ENCODE measurements around the gene CDPF1. TPM values are rescaled to one million over a fixed set of nuclear protein-coding genes. Genes with fewer than 3 reads are reported as not detected.
A peak's percentile ranks its signal among the peaks of the same experiment; 100 is the strongest.

Gene CDPF1
- total RNA-seq, 2 experiments from 2014 or later = 15.4 to 17.4 TPM

DNA sequence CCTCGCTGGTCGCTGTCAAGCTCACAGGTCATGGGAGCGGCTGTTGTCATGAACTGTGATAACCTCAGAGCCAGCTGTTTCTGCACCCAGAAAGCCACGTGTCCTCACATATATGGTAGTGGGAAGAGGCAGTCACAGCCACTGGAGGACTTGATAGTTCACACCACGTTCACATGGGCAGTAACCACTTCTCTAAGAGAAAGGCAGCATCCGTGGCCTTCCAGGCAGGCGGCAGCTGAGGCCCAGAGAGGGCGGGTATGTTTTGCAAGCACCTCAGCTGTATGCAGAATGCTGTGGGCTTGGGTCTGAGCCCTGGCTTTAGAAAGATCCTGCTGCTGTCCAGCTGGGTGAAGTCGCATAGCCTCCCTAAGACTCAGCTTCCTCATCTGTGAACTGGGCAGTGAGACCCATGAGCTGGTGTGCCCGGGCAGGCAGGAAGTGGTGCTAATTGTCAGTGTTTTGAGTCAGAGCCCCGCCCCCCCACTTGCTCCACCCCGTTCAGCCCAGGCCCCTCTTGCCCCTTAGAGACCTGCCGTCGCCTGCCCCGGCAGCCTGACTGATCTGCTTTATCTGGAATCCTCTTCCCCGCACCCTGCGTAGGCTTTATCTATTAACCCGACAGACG, 31.0 kb upstream of the CDPF1 start:
- H3K9me3 ChIP-seq (ENCODE audit: low read length) = no peaks in the 10 kb centered on the region
- peak; percentile 33 for DNase-seq (ENCODE audit: low spot score)
- no peaks in the 10 kb centered on the region for H3K79me2 ChIP-seq (ENCODE audit: insufficient read depth, low read depth, low read length)
- POLR2A ChIA-PET = interaction anchor here (0.5 to 0.6 kb wide), 2 partner anchors 69 to 81 kb away, joined by 3 to 4 read pairs; no protein-coding TSS in a partner anchor
- H2AFZ ChIP-seq (ENCODE audit: low read length) = peak overlapping the region; percentile 67; the same call in 1 of the 2 replicates
- no peak overlapping the region; the same call in 1 of the 2 replicates for H3K4me2 ChIP-seq (ENCODE audit: low read length)
- TF ChIP-seq, protein P1, sequence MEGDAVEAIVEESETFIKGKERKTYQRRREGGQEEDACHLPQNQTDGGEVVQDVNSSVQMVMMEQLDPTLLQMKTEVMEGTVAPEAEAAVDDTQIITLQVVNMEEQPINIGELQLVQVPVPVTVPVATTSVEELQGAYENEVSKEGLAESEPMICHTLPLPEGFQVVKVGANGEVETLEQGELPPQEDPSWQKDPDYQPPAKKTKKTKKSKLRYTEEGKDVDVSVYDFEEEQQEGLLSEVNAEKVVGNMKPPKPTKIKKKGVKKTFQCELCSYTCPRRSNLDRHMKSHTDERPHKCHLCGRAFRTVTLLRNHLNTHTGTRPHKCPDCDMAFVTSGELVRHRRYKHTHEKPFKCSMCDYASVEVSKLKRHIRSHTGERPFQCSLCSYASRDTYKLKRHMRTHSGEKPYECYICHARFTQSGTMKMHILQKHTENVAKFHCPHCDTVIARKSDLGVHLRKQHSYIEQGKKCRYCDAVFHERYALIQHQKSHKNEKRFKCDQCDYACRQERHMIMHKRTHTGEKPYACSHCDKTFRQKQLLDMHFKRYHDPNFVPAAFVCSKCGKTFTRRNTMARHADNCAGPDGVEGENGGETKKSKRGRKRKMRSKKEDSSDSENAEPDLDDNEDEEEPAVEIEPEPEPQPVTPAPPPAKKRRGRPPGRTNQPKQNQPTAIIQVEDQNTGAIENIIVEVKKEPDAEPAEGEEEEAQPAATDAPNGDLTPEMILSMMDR (conservative IDR thresholded peaks at IDR 0.05; ENCODE audit: low read length) = no peak
- no peak for TF ChIP-seq EZH2phosphoT487 (IDR thresholded peaks at IDR 0.05; ENCODE audit: borderline replicate concordance, low read depth, low read length)
- CTCF ChIA-PET (ENCODE audit: unreplicated experiment) = no interaction called here
- no peak overlapping the region for H3K27ac ChIP-seq (ENCODE audit: low read depth, low read length, poor library complexity, severe bottlenecking)
- H3K36me3 ChIP-seq (ENCODE audit: insufficient read depth, low read length) = no peaks in the 10 kb centered on the region
- H3K9me2 ChIP-seq (ENCODE audit: insufficient read depth, low read length) = no peaks in the 10 kb centered on the region
- H4K20me1 ChIP-seq (ENCODE audit: insufficient read depth, low read length) = no peaks in the 10 kb centered on the region
- no TSS peak for BruUV-seq (replicated peaks)
- peaks cover 8% of the 10 kb centered on the region for H3K4me1 ChIP-seq (ENCODE audit: insufficient read depth, low read length, poor library complexity, severe bottlenecking)
- intact Hi-C loops (cut with micrococcal nuclease; ENCODE audit: unreplicated experiment) = no loop called here
- no peak overlapping the region for H3K4me3 ChIP-seq (ENCODE audit: low read depth, low read length, poor library complexity, severe bottlenecking)

DNA sequence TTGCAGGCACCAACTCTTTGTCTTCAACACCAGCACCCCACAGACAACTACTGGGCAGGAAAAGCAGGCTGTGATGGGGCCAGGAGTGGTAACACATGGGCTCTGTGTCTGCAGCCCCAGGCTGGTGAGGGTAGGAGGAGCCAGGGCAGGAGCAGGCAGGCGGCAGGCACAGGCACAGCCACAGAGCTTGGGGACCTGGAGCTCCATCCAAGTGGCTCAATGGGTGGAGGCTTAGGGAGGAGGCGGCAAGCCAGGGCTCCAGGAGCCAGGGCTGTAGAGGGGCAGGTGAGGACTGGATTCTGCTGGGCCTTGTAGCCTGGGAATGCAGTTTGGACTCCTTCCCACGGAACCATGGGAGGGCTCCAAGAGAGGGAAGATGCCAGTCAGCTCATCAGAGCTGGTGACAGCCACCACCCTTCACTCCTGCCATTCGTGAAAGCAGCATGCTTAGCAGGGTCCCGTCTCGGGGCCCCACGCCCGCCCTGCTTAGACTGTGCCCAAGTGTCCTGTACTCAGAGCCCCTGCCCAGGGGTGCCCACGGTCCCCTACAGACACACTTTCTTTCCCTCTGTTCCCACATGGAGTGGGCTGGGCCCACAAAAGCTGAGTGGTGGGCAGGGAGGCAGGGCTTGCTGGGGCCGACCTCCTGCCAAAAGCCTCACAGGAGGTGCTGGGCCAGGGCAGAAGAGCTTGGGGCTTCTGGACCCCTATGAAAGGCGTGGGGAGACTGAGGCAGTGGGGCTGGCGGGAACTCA, 30.1 kb upstream of the CDPF1 start:
- H3K79me2 ChIP-seq (ENCODE audit: insufficient read depth, low read depth, low read length) = no peaks in the 10 kb centered on the region
- no TSS peak for BruUV-seq (replicated peaks)
- H3K4me1 ChIP-seq (ENCODE audit: insufficient read depth, low read length, poor library complexity, severe bottlenecking) = peaks cover 8% of the 10 kb centered on the region
- DNase-seq (ENCODE audit: low spot score) = no peak
- ChIA-PET CTCF (ENCODE audit: unreplicated experiment) (interaction anchor here (0.6 kb wide), 1 partner anchor 38 kb away, joined by 4 read pairs; no protein-coding TSS in a partner anchor), POLR2A (interaction anchor here (0.5 kb wide), 1 partner anchor 68 kb away, joined by 3 read pairs; no protein-coding TSS in a partner anchor)
- H3K9me2 ChIP-seq (ENCODE audit: insufficient read depth, low read length) = no peaks in the 10 kb centered on the region
- H3K9me3 ChIP-seq (ENCODE audit: low read length) = peaks cover 4% of the 10 kb centered on the region; the same call in 1 of the 2 replicates
- H4K20me1 ChIP-seq (ENCODE audit: insufficient read depth, low read length) = no peaks in the 10 kb centered on the region
- H3K27ac ChIP-seq (ENCODE audit: low read depth, low read length, poor library complexity, severe bottlenecking) = no peak overlapping the region
- TF ChIP-seq EZH2phosphoT487 (IDR thresholded peaks at IDR 0.05; ENCODE audit: borderline replicate concordance, low read depth, low read length) = no peak
- TF ChIP-seq, protein P1 (conservative IDR thresholded peaks at IDR 0.05; ENCODE audit: low read length) = no peak
- no peaks in the 10 kb centered on the region; the same call in 1 of the 2 replicates for H3K36me3 ChIP-seq (ENCODE audit: insufficient read depth, low read length)
- H3K4me2 ChIP-seq (ENCODE audit: low read length) = no peak overlapping the region
- H2AFZ ChIP-seq (ENCODE audit: low read length) = no peak overlapping the region
- intact Hi-C loops (cut with micrococcal nuclease; ENCODE audit: unreplicated experiment) = no loop called here
- H3K4me3 ChIP-seq (ENCODE audit: low read depth, low read length, poor library complexity, severe bottlenecking) = no peak overlapping the region

All from OCI-LY7 (cell line).